IMR-90 (cell line): Measurements from ENCODE around the gene IQUB. TPM values are rescaled to one million over a fixed set of nuclear protein-coding genes. Genes with fewer than 3 reads are reported as not detected.

Experiments used
- ATAC-seq: fragments of 200-7000 bp; cut with Tn5 transposase; 2 replicates; pipeline ENCODE4 v1.9.1; 2020; ENCODE audit warnings: low read depth, mild to moderate bottlenecking, moderate library complexity
- BruUV-seq: library from RNA; stranded (reverse); fragments of 400-500 nt; replicated peaks from 2 replicates; lab custom pipeline; 2021; lab: Mats Ljungman, UMichigan
- CTCF ChIA-PET: fragments of 300-600 bp; formaldehyde crosslinking; extraction: SDS; loops from one replicate; lab custom pipeline; 2021; ENCODE audit warnings: antibody characterized with exemption; lab: Yijun Ruan, JAX
- POLR2A ChIA-PET: fragments of 300-600 bp; sonication (Branson Sonifier 250); formaldehyde crosslinking; loops from one replicate; lab custom pipeline; 2022; ENCODE audit warnings: antibody characterized with exemption; ENCODE audit not compliant: unreplicated experiment; lab: Charles Lee
- DNase-seq: peaks from one replicate; pipeline ENCODE4 v3.0.0; 2013
- H2AFZ ChIP-seq: replicated peaks from 2 replicates; pipeline ENCODE3; 2013; ENCODE audit warnings: low read length, mild to moderate bottlenecking; ENCODE audit not compliant: poor library complexity
- H2AK5ac ChIP-seq: 2 replicates; pipeline ENCODE4 v1.6.1; 2013; ENCODE audit warnings: low read depth, low read length, inconsistent platforms
- H2AK9ac ChIP-seq: replicated peaks from 2 replicates; pipeline ENCODE3; 2013; ENCODE audit warnings: mild to moderate bottlenecking, low read depth, low read length, moderate library complexity; ENCODE audit not compliant: poor library complexity
- H2BK120ac ChIP-seq: 2 replicates; pipeline ENCODE4 v1.6.1; 2013; ENCODE audit warnings: low read depth, low read length, inconsistent platforms
- H2BK15ac ChIP-seq: 3 replicates; pipeline ENCODE4 v1.6.1; 2013; ENCODE audit warnings: low read depth, low read length, inconsistent platforms
- H2BK20ac ChIP-seq: 2 replicates; pipeline ENCODE4 v1.6.1; 2013; ENCODE audit warnings: low read depth, mild to moderate bottlenecking, inconsistent platforms, low read length, moderate library complexity
- H2BK5ac ChIP-seq: 2 replicates; pipeline ENCODE4 v1.6.1; 2013; ENCODE audit warnings: mild to moderate bottlenecking, low read depth, low read length, inconsistent platforms; ENCODE audit not compliant: poor library complexity, severe bottlenecking
- H3K14ac ChIP-seq: replicated peaks from 2 replicates; pipeline ENCODE4 v1.6.1; 2013; ENCODE audit warnings: low read depth, low read length, inconsistent platforms
- H3K18ac ChIP-seq: 2 replicates; pipeline ENCODE4 v1.6.1; 2013; ENCODE audit warnings: low read depth, low read length, control low read depth
- H3K23ac ChIP-seq: 2 replicates; pipeline ENCODE4 v1.6.1; 2013; ENCODE audit warnings: low read depth, low read length, inconsistent platforms
- H3K27ac ChIP-seq: 2 replicates; pipeline ENCODE4 v1.5.1; 2013; ENCODE audit warnings: mild to moderate bottlenecking, control low read depth, low read length; ENCODE audit not compliant: insufficient read depth
- H3K27me3 ChIP-seq: 2 replicates; pipeline ENCODE4 v1.6.1; 2013; ENCODE audit warnings: low read length; ENCODE audit not compliant: control insufficient read depth, insufficient read depth
- H3K36me3 ChIP-seq: 2 replicates; pipeline ENCODE4 v1.6.1; 2013; ENCODE audit warnings: low read length, mixed read lengths; ENCODE audit not compliant: control insufficient read depth, insufficient read depth
- H3K4ac ChIP-seq: 2 replicates; pipeline ENCODE4 v1.6.1; 2013; ENCODE audit warnings: low read depth, low read length, inconsistent platforms
- H3K4me1 ChIP-seq: 2 replicates; pipeline ENCODE4 v1.6.1; 2013; ENCODE audit warnings: low read length, mixed read lengths; ENCODE audit not compliant: control insufficient read depth, insufficient read depth
- H3K4me2 ChIP-seq: 2 replicates; pipeline ENCODE4 v1.6.1; 2013; ENCODE audit warnings: low read depth, mild to moderate bottlenecking, control low read depth, low read length, moderate library complexity
- H3K4me3 ChIP-seq: 2 replicates; pipeline ENCODE4 v1.5.1; 2013; ENCODE audit warnings: low read depth, mild to moderate bottlenecking, control low read depth, low read length, moderate library complexity; ENCODE audit not compliant: insufficient read depth
- H3K56ac ChIP-seq: 2 replicates; pipeline ENCODE4 v1.6.1; 2013; ENCODE audit warnings: low read length, inconsistent platforms; ENCODE audit not compliant: insufficient read depth; ENCODE audit errors: extremely low read depth
- H3K79me1 ChIP-seq, 2 experiments: 2 replicates each; pipeline ENCODE4 v1.6.1; 2013; ENCODE audit warnings: low read length in 2 of 2, inconsistent platforms in 1 of 2, low read depth in 1 of 2
- H3K9ac ChIP-seq: 2 replicates; pipeline ENCODE4 v1.6.1; 2013; ENCODE audit warnings: low read depth, low read length, control low read depth
- H3K9me1 ChIP-seq: 2 replicates; pipeline ENCODE4 v1.6.1; 2013; ENCODE audit warnings: low read length, inconsistent platforms; ENCODE audit not compliant: insufficient read depth
- H3K9me3 ChIP-seq: 2 replicates; pipeline ENCODE4 v1.6.1; 2013; ENCODE audit warnings: low read length; ENCODE audit not compliant: control insufficient read depth, insufficient read depth
- H4K20me1 ChIP-seq: 2 replicates; pipeline ENCODE4 v1.6.1; 2013; ENCODE audit warnings: low read length, inconsistent platforms; ENCODE audit not compliant: insufficient read depth
- H4K5ac ChIP-seq: 2 replicates; pipeline ENCODE4 v1.6.1; 2013; ENCODE audit warnings: mild to moderate bottlenecking, low read depth, low read length, control low read depth
- H4K8ac ChIP-seq, 2 experiments: 2 replicates each; pipeline ENCODE4 v1.6.1; 2013; ENCODE audit warnings: low read depth in 2 of 2, low read length in 2 of 2, control low read depth in 1 of 2, inconsistent platforms in 1 of 2
- H4K91ac ChIP-seq: 2 replicates; pipeline ENCODE4 v1.6.1; 2013; ENCODE audit warnings: low read depth, low read length, inconsistent platforms; ENCODE audit not compliant: insufficient read depth
- BHLHE40 ChIP-seq: fragments of 150-350 bp; IDR thresholded peaks from 2 replicates; pipeline ENCODE4 v1.6.1; 2016; ENCODE audit warnings: mild to moderate bottlenecking, low read depth, low read length
- CTCF ChIP-seq: conservative IDR thresholded peaks from 2 replicates; pipeline ENCODE4 v1.5.1; 2012; ENCODE audit warnings: mild to moderate bottlenecking, low read depth, low read length, improper control_type of control experiment
- MAFK ChIP-seq: IDR thresholded peaks from 2 replicates; pipeline ENCODE4 v1.6.1; 2012; ENCODE audit warnings: low read depth, low read length, improper control_type of control experiment
- POLR2A ChIP-seq: IDR thresholded peaks from 2 replicates; pipeline ENCODE4 v1.6.1; 2012; ENCODE audit warnings: mild to moderate bottlenecking, low read depth, low read length
- RAD21 ChIP-seq: IDR thresholded peaks from 2 replicates; pipeline ENCODE4 v1.6.1; 2012; ENCODE audit warnings: low read length, improper control_type of control experiment
- WGBS, 2 experiments: methylation state at CpG; one replicate each; pipeline versions ENCODE4 v1.1.5 to v1.1.7; 2013; ENCODE audit warnings: missing lambda C conversion rate in 2 of 2; ENCODE audit not compliant: insufficient read length in 1 of 2; ENCODE audit errors: extremely low coverage in 2 of 2; 5-methylcytosine and 5-hydroxymethylcytosine counted together
- dilution Hi-C: fragments of 300-500 bp; cut with HindIII; formaldehyde crosslinking; loops from one replicate; pipeline ENCODE4 v1.14.3; 2018; ENCODE audit warnings: low sequenced_read_pairs; ENCODE audit not compliant: unreplicated experiment
- in situ Hi-C: fragments of 300-500 bp; cut with MboI; formaldehyde crosslinking; loops from 3 replicates; pipeline ENCODE4 v1.14.3; 2019; ENCODE audit warnings: low sequenced_read_pairs, inconsistent platforms, mixed read lengths
- intact Hi-C: fragments of 100-400 bp; cut with micrococcal nuclease; formaldehyde crosslinking; loops from 2 replicates; pipeline ENCODE4 v1.10.0; 2022
- polyA plus RNA-seq, 3 experiments: library from polyadenylated mRNA; depleted of rRNA; stranded (reverse); fragments of >200 nt; gene quantifications; 2 replicates each; pipeline ENCODE4 v1.2.3, GENCODE V29; 2012; ENCODE audit warnings: low replicate concordance in 1 of 3
- total RNA-seq: library from RNA; depleted of rRNA; stranded (reverse); fragments of >200 nt; gene quantifications from 2 replicates; pipeline ENCODE4 v1.2.3, GENCODE V29; 2012

Gene IQUB
- total and polyA plus RNA-seq, 2 of the 4 experiments (the other 2 are of a cell fraction), result 0.05 to 0.18 TPM

- H2AK5ac ChIP-seq, result no peak overlapping the region
- no peak overlapping the region for H2AK9ac ChIP-seq
- H3K36me3 ChIP-seq, result 0 out of 2 replicates have a peak, but pooled peaks cover 3% of the 10 kb centered on the region
- no peak overlapping the region for H2BK20ac ChIP-seq
- H3K18ac ChIP-seq, result no peak overlapping the region
- H3K4me1 ChIP-seq, result peaks cover 3% of the 10 kb centered on the region; the same call in 1 of the 2 replicates
- H3K79me1 ChIP-seq, result peaks cover 3% of the 10 kb centered on the region in 2 experiments; a peak in 2 of 4 replicates
- DNase-seq (no peak), ATAC-seq (no peak)
- no peak overlapping the region for H3K23ac ChIP-seq
- H3K4me2 ChIP-seq, result no peak overlapping the region
- no peak overlapping the region for H3K9ac ChIP-seq
- H3K9me1 ChIP-seq, result no peaks in the 10 kb centered on the region
- no peak overlapping the region for H4K8ac ChIP-seq
- no peak overlapping the region for H2BK15ac ChIP-seq
- no peak overlapping the region for H3K4me3 ChIP-seq
- in situ Hi-C loops (no loop called here), intact Hi-C loops (no loop called here), dilution Hi-C loops (no loop called here)
- no peaks in the 10 kb centered on the region for H4K20me1 ChIP-seq
- no peaks in the 10 kb centered on the region for H3K9me3 ChIP-seq
- H4K5ac ChIP-seq, result no peak overlapping the region
- no TSS peak for BruUV-seq
- H4K91ac ChIP-seq, result no peak overlapping the region
- no peaks in the 10 kb centered on the region for H3K27me3 ChIP-seq
- H2AFZ ChIP-seq, result no peak overlapping the region
- no peak overlapping the region for H2BK120ac ChIP-seq
- TF ChIP-seq RAD21, result no peak
- no peak for TF ChIP-seq BHLHE40
- no peak for TF ChIP-seq CTCF
- no peak for TF ChIP-seq MAFK
- TF ChIP-seq POLR2A, result no peak
- ChIA-PET POLR2A (no interaction called here), CTCF (interaction anchor here (0.7 kb wide), 1 partner anchor 45 kb away, joined by 3 read pairs; no protein-coding TSS in a partner anchor)
- no peak overlapping the region for H3K56ac ChIP-seq
- H3K27ac ChIP-seq, result no peak overlapping the region
- no peak overlapping the region for H2BK5ac ChIP-seq
- WGBS, 2 experiments, result no CpG with 5 or more reads among the region's 1 CpG
- H3K14ac ChIP-seq, result no peak overlapping the region
- no peak overlapping the region for H3K4ac ChIP-seq
These were observed 5.5 kb upstream of the IQUB start for GRCh38 chr7:123539871-123540270.
